Ascending aorta (tissue), 2 donors: Measurements from ENCODE around the gene GLRX. TPM values are rescaled to one million over a fixed set of nuclear protein-coding genes. Genes with fewer than 3 reads are reported as not detected.

ENCODE experiments used
- DNase-seq, 2 donors: peaks; one replicate each; pipeline ENCODE4 v3.0.0-alpha.2; 2019; ENCODE audit warnings: low spot score in 2 of 2
- H3K27ac ChIP-seq, 2 donors: fragments of 200-600 bp; sonication (generic); one replicate each; pipeline ENCODE4 v1.5.1; 2016 to 2017; ENCODE audit warnings: mild to moderate bottlenecking in 1 of 2
- H3K27me3 ChIP-seq: fragments of 200-600 bp; sonication (generic); one replicate; pipeline ENCODE4 v1.5.1; 2017
- H3K36me3 ChIP-seq, 2 donors: fragments of 200-600 bp; sonication (generic); one replicate each; pipeline ENCODE4 v1.5.1; 2016
- H3K4me1 ChIP-seq, 2 donors: fragments of 200-600 bp; sonication (generic); one replicate each; pipeline ENCODE4 v1.5.1; 2016 to 2017; ENCODE audit warnings: mild to moderate bottlenecking in 1 of 2
- H3K4me3 ChIP-seq, 2 donors: fragments of 200-600 bp; sonication (generic); one replicate each; pipeline ENCODE4 v1.5.1; 2016 to 2017; ENCODE audit warnings: mild to moderate bottlenecking in 1 of 2
- H3K9me3 ChIP-seq, 2 donors: fragments of 200-600 bp; sonication (generic); one replicate each; pipeline ENCODE4 v1.5.1; 2016
- CTCF ChIP-seq, 3 experiments: fragments of 200-600 bp in 2 of 3; fragments of 450-650 bp in 1 of 3; sonication (generic) in 2 of 3; IDR thresholded peaks; one replicate each; pipeline ENCODE4 v1.5.1; 2016 to 2019; ENCODE audit warnings: antibody characterized with exemption in 3 of 3, mild to moderate bottlenecking in 1 of 3, moderate library complexity in 1 of 3
- intact Hi-C: fragments of 100-400 bp; cut with DNase I; formaldehyde crosslinking; loops from one replicate; pipeline ENCODE4 v1.15.1; 2023
- total RNA-seq: library from RNA; depleted of rRNA; stranded (reverse); fragments of >200 nt; gene quantifications from one replicate; pipeline ENCODE4 v1.1.0, GENCODE V29; 2016

Gene GLRX
- total RNA-seq, 1 donor from 2014 or later: 18.5 TPM

GRCh38 chr5:95842854-95843544 lies 20.5 kb upstream of the GLRX start:
- no peak for TF ChIP-seq CTCF (IDR thresholded peaks at IDR 0.05)
- H3K4me3 ChIP-seq: no peak overlapping the region
- peak overlapping the region; percentile 39 to 53 for H3K27ac ChIP-seq
- H3K36me3 ChIP-seq: no peaks in the 10 kb centered on the region
- H3K9me3 ChIP-seq: no peaks in the 10 kb centered on the region
- no peaks in the 10 kb centered on the region for H3K27me3 ChIP-seq
- peak; percentile 64 to 77 for DNase-seq
- peaks cover 0 to 3% of the 10 kb centered on the region in 2 donors for H3K4me1 ChIP-seq
- intact Hi-C loops: no loop called here

GRCh38 chr5:95841914-95842812 lies 19.6 kb upstream of the GLRX start:
- Histone ChIP-seq H3K4me3 (no peak overlapping the region), H3K27ac (peak overlapping the region in 1 of 2 donors; percentile 53), H3K4me1 (peaks cover 0 to 3% of the 10 kb centered on the region in 2 donors), H3K9me3 (no peaks in the 10 kb centered on the region), H3K36me3 (no peaks in the 10 kb centered on the region), H3K27me3 (no peaks in the 10 kb centered on the region)
- DNase-seq: peak in 1 of 2 donors; percentile 84
- intact Hi-C loops: no loop called here
- no peak for TF ChIP-seq CTCF (IDR thresholded peaks at IDR 0.05)

- H3K27ac ChIP-seq: peak overlapping the region; percentile 10 to 48
- H3K36me3 ChIP-seq: no peaks in the 10 kb centered on the region
- intact Hi-C loops: no loop called here
These were observed 18.6 kb upstream of the GLRX start for GRCh38 chr5:95840956-95841705.

GRCh38 chr5:95839658-95840057 lies 17.1 kb upstream of the GLRX start:
- Histone ChIP-seq H3K4me1 (peaks cover 3 to 15% of the 10 kb centered on the region in 2 donors), H3K9me3 (no peaks in the 10 kb centered on the region), H3K27ac (no peak overlapping the region), H3K4me3 (no peak overlapping the region), H3K27me3 (no peaks in the 10 kb centered on the region), H3K36me3 (no peaks in the 10 kb centered on the region)
- no peak for DNase-seq
- no peak for TF ChIP-seq CTCF (IDR thresholded peaks at IDR 0.05)
- intact Hi-C loops: no loop called here

More at GRCh38 chr5:95840956-95841705, 18.6 kb upstream of the GLRX start:
- H3K27me3 ChIP-seq: no peaks in the 10 kb centered on the region
- peaks cover 0 to 9% of the 10 kb centered on the region in 2 donors for H3K4me1 ChIP-seq
- no peak for TF ChIP-seq CTCF (IDR thresholded peaks at IDR 0.05)
- H3K4me3 ChIP-seq: no peak overlapping the region
- DNase-seq: no peak
- H3K9me3 ChIP-seq: no peaks in the 10 kb centered on the region

GRCh38 chr5:95838556-95838955 lies 16.0 kb upstream of the GLRX start:
- intact Hi-C loops: no loop called here
- no peak overlapping the region for H3K27ac ChIP-seq
- no peaks in the 10 kb centered on the region for H3K9me3 ChIP-seq
- no peak for TF ChIP-seq CTCF (IDR thresholded peaks at IDR 0.05)
- H3K36me3 ChIP-seq: no peaks in the 10 kb centered on the region
- H3K27me3 ChIP-seq: no peaks in the 10 kb centered on the region
- peaks cover 3 to 19% of the 10 kb centered on the region in 2 donors for H3K4me1 ChIP-seq
- no peak overlapping the region for H3K4me3 ChIP-seq
- no peak for DNase-seq
